Activated CD4-positive, CD25-positive, alpha-beta regulatory T cell (primary cell): ENCODE results near the gene ISG15.

Source experiments
- DNase-seq, 4 experiments: peaks; one replicate each; lab custom pipeline; 2025; lab: John Stamatoyannopoulos, UW

ISG15 gene

DNA sequence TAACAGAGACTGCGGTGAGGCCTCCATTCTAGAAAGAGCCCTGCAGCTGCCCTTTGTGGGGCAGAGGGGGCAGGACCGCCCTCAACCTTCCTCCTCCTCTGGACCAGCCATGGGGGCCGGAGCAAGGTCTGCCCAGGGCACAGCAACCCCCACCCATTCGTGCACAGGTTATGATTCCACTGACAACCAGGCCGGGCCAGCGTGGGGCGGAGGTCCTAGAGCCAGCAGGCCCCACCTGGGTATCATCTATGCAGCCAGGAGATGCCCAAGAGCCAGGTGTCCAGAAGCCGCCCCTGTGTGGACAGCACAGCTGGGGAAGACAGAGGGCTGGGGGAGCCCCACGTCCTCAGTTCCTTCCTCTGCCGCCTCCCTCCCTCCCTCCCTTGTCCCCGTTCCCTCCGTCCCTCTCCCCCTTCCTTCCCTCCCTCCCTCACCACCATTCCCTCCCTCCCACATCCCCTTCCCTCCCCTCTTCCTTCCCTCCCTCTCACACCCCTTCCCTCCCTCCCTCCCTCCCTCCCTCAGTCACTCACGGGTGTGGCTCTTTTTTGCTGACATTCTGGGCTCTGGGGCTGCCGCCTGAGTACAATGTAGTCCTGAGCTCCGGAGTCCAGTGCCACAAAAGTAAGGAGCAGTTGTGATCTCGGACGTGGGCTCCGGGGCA is 48.5 kb downstream of the ISG15 start:
- no peak for DNase-seq

DNA sequence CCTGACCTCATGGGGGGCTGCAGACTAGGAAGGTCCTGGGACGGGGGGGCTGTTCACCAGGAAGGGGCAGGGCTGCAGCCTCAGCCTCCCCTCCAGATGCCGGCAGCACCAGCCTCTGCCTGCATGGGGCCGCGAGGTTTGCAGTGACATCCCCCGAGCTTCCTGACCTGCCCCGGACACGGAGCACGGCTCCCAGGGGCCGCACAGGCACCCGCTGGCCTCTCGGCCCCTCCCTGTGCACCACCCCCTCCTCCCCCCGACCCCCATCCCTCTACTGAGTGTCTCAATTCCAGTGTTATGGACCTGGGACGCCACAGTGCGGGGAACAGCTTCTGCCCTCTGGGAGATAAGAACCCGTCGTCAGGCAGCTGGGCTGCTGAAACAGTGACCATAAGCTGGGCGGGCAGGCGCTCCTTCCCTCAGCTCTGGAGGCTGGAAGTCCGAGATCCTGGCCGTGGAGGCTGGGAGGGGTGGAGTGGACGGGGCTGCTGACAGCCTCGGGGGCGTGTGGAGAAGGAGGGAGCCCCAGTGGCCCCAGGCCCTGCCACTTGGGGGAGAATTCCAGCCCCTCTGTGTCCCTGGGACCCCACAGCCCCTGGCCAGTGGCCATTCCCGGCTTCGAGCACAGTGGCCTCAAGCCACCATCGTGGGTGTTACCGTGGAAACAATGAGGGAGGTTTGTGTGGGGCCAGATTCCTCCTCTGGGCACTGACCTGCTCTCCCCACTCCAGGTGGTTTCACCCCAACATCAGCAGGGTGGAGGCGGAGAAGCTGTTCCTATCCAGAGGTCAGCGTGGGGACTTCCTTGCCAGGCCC is 49.3 kb downstream of the ISG15 start:
- no peak for DNase-seq

DNA sequence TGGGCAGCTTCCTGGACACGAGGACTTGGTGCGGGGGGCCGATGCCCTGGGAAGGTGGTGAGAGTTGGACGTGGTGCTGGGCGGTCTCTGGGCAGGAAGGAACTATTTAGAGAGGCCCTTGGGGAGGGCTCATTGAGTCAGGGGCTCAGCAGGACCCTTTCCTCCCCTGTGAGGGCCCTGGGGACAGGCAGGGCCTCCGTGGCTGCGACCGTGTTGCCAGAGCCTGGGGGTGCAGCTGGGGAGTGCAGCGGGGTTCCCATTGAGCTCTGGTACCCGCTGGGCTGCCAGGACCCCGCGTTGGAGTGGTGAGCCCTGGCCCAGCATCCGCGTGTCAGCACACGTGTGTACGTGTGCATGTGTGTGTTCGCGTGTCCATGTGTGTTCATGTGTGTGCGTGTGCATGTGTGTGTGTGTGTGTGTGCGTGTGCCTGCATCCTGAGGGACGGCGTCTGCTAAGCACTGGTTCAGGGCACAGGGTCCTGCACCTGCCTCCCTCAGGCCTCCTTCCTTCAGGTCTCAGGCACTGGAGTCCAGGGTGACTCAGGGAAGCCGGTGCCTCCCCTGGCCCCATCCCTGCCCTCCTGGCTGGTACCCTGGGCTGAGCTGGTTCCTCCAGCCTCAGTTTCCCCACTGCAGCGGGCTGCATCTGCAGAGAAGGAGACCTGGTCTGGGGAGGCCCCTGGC is 50.1 kb downstream of the ISG15 start:
- DNase-seq = no peak
